KMS-11 (cell line): Measurements from ENCODE around the gene RSPRY1.

Experiments
- H2AFZ ChIP-seq: fragments of 200-600 bp; sonication (generic); 2 replicates; pipeline ENCODE4 v1.6.1; 2016; ENCODE audit warnings: antibody characterized with exemption, mixed run types, low read depth
- H3K27ac ChIP-seq: fragments of 200-600 bp; sonication (generic); 2 replicates; pipeline ENCODE4 v1.6.1; 2016; ENCODE audit warnings: mild to moderate bottlenecking, mixed run types
- H3K27me3 ChIP-seq: fragments of 200-600 bp; sonication (generic); 2 replicates; pipeline ENCODE4 v1.6.1; 2017; ENCODE audit warnings: mild to moderate bottlenecking, low read depth, mixed run types, moderate library complexity; ENCODE audit not compliant: insufficient read depth
- H3K36me3 ChIP-seq: fragments of 200-600 bp; sonication (generic); 2 replicates; pipeline ENCODE4 v1.6.1; 2017; ENCODE audit warnings: mild to moderate bottlenecking, mixed run types; ENCODE audit not compliant: insufficient read depth
- H3K4me1 ChIP-seq: fragments of 200-600 bp; sonication (generic); 2 replicates; pipeline ENCODE4 v1.6.1; 2016; ENCODE audit warnings: mild to moderate bottlenecking, low read depth, mixed run types; ENCODE audit not compliant: poor library complexity, severe bottlenecking
- H3K4me2 ChIP-seq: fragments of 200-600 bp; sonication (generic); 2 replicates; pipeline ENCODE4 v1.7.0; 2016; ENCODE audit warnings: mild to moderate bottlenecking, mixed run types
- H3K4me3 ChIP-seq: fragments of 200-600 bp; sonication (generic); IDR thresholded peaks from 2 replicates; pipeline ENCODE4 v1.6.1; 2017; ENCODE audit warnings: low read depth, low read length, mixed read lengths; ENCODE audit not compliant: insufficient read depth
- H3K79me2 ChIP-seq: fragments of 200-600 bp; sonication (generic); 2 replicates; pipeline ENCODE4 v1.6.1; 2016; ENCODE audit warnings: low read depth, mixed run types; ENCODE audit not compliant: insufficient read depth
- H3K9ac ChIP-seq: fragments of 200-600 bp; sonication (generic); 2 replicates; pipeline ENCODE4 v1.6.1; 2016; ENCODE audit warnings: mild to moderate bottlenecking, mixed run types
- H4K20me1 ChIP-seq: fragments of 200-600 bp; sonication (generic); 2 replicates; pipeline ENCODE4 v1.6.1; 2016; ENCODE audit warnings: mild to moderate bottlenecking, mixed run types; ENCODE audit not compliant: insufficient read depth
- TF ChIP-seq, protein P1 (sequence below): fragments of 200-600 bp; sonication (generic); conservative IDR thresholded peaks from 2 replicates; pipeline ENCODE4 v1.6.1; 2017; ENCODE audit warnings: low read depth, mild to moderate bottlenecking, antibody characterized with exemption, low read length, moderate library complexity, mixed read lengths

RSPRY1 gene

DNA sequence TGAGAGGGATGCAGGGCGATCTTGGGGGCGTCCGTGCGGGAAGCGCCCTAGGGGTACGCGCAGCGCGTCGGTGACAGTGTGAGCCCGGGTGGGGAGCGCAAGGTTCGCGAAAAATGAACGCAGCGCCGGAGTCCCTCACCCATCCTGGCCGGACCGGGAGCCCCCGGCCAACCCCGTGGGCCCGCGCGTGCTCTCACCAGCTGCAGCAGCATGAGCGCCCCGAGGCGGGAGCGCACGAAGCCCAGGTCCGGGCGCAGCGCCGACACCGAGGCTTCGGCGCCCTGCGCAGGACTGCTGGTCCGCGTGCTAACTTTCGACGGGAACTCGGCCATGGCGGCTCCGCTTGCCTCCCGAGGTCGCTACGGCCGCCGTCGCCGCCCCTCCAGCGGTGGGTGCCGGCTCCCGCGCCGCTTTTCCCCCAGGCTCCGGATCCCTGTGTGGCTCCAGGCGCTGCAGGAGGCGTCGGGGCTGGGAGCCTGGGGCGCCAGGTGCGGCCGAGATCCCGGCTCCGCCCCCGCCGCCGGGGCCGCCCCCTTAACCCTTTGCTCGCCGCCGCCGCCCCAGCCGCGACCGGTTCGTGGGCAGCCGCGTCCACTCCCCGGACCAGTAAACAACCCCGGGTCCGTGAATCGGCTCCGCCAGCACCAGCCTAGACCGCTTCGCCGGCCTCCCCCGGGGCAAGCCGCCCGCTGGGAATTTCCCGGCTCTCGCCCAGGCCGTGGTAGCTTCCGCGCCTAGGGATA lies 98.3 kb downstream of the RSPRY1 start, which contains the start of gene PLLP:
TSS of gene PLLP (minus strand) at position 464 of the 743 bp plus-strand sequence. CDS start at position 332, 132 bp downstream.
- peaks cover 6% of the 10 kb centered on the region; the same call in 1 of the 2 replicates for H3K27me3 ChIP-seq
- no peaks in the 10 kb centered on the region for H3K36me3 ChIP-seq
- no peaks in the 10 kb centered on the region for H4K20me1 ChIP-seq
- no peak within 1 kb of the TSS for H3K27ac ChIP-seq
- no peaks in the 10 kb centered on the region for H3K79me2 ChIP-seq
- H3K9ac ChIP-seq, result peak within 1 kb of the TSS; percentile 41; the same call in 1 of the 2 replicates
- H2AFZ ChIP-seq, result peak within 1 kb of the TSS; percentile 83
- H3K4me3 ChIP-seq, result no peak within 1 kb of the TSS
- peak within 1 kb of the TSS; percentile 54 for H3K4me2 ChIP-seq
- peaks cover 3% of the 10 kb centered on the region for H3K4me1 ChIP-seq
- TF ChIP-seq, protein P1, sequence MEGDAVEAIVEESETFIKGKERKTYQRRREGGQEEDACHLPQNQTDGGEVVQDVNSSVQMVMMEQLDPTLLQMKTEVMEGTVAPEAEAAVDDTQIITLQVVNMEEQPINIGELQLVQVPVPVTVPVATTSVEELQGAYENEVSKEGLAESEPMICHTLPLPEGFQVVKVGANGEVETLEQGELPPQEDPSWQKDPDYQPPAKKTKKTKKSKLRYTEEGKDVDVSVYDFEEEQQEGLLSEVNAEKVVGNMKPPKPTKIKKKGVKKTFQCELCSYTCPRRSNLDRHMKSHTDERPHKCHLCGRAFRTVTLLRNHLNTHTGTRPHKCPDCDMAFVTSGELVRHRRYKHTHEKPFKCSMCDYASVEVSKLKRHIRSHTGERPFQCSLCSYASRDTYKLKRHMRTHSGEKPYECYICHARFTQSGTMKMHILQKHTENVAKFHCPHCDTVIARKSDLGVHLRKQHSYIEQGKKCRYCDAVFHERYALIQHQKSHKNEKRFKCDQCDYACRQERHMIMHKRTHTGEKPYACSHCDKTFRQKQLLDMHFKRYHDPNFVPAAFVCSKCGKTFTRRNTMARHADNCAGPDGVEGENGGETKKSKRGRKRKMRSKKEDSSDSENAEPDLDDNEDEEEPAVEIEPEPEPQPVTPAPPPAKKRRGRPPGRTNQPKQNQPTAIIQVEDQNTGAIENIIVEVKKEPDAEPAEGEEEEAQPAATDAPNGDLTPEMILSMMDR, result no peak

DNA sequence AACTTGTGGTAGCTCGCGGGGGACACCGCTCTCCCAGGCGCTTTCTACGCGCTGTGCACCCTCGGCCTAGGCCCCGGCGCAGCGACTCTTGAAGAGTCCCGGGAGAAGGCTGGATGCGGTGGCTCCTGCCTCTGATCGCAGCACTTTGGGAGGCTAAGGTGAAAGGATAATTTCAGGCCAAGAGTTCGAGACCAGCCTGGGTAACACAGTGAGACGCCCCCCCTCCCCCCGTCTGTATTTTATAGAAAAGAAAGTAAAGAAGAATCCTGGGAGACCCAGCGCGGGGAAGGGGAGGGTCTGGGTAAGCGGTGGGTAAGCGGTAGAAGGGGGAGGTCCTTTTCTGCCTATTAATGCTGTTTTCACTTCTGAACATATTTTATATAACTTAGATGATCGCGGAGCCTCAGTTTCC lies 98.8 kb downstream of the RSPRY1 start:
- H3K9ac ChIP-seq, result peak overlapping the region; percentile 41; the same call in 1 of the 2 replicates
- H3K27ac ChIP-seq, result no peak overlapping the region
- TF ChIP-seq, protein P1, result no peak
- peak overlapping the region; percentile 54 for H3K4me2 ChIP-seq
- peaks cover 6% of the 10 kb centered on the region; the same call in 1 of the 2 replicates for H3K27me3 ChIP-seq
- peak overlapping the region; percentile 83 for H2AFZ ChIP-seq
- no peak overlapping the region for H3K4me3 ChIP-seq
- H3K36me3 ChIP-seq, result no peaks in the 10 kb centered on the region
- H3K79me2 ChIP-seq, result no peaks in the 10 kb centered on the region
- peaks cover 8% of the 10 kb centered on the region for H3K4me1 ChIP-seq
- H4K20me1 ChIP-seq, result no peaks in the 10 kb centered on the region

DNA sequence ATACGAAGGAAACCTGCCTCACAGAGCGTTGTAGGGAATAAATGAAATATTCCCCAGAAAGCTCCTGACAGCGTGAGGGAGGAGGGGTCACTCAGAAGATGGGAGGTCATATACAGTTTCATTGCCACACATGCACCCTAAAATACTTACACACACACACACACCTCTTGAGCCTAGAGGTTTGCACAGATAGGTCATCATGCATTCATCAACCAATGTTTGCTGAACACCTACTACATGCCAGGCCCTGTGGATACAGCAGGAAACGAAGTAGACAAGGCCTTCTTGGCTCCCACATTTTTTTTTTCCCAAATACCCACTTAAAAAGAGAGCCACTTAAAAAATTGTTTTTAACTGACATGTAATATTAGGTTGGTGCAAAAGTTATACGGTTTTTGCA lies 99.2 kb downstream of the RSPRY1 start:
- Histone ChIP-seq H3K4me3 (no peak overlapping the region), H3K4me2 (peak overlapping the region; percentile 54)
- TF ChIP-seq, protein P1, result no peak

DNA sequence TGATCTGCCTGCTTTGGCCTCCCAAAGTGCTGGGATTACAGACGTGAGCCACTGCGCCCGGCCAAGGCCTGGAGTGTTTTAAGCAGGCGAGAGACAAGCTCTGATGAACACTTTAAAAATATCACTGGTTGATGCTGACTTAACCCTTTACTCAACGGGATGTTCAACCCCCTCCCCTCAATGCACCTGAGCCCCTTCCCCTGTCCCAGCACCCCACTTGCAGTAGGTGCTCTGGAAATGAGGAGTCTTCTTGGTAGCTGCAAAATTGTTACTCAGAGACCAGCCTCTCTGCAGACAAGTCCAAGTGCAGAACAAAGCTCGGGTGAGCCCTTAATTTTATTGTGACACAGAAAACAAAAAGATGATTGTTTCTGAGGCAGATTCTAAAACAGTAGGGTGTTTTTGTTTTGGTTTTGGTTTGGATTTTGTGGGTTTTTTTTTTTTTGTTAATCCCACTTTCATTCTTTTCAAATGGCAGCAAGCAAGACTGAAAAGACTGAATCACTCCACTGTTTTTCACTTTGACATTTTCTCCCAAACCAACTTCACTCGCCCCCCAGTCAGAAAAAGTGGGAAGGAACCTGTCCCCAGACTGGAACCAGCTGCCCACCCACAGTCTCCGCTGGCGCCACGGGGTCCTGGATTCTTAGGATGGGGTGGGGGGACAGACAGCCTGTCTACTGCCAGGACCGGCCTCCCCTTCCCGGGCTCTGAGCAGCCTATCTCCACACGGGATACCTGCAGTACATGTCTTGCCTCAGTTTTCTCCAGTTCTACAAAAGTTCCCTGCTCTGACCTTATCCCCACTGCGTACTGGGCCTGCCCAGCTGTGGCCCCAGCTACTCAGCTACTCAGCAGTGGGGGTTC lies 103.5 kb downstream of the RSPRY1 start:
- TF ChIP-seq, protein P1, result no peak
- no peak overlapping the region for H3K4me3 ChIP-seq
- H3K4me2 ChIP-seq, result peak overlapping the region; percentile 9; the same call in 1 of the 2 replicates
- H3K36me3 ChIP-seq, result no peaks in the 10 kb centered on the region
- no peaks in the 10 kb centered on the region for H4K20me1 ChIP-seq
- H3K27me3 ChIP-seq, result no peaks in the 10 kb centered on the region
- H2AFZ ChIP-seq, result no peak overlapping the region
- no peak overlapping the region for H3K27ac ChIP-seq
- peaks cover 14% of the 10 kb centered on the region for H3K4me1 ChIP-seq
- H3K9ac ChIP-seq, result no peak overlapping the region; the same call in 1 of the 2 replicates
- no peaks in the 10 kb centered on the region for H3K79me2 ChIP-seq

More for the DNA sequence above, 99.2 kb downstream of the RSPRY1 start:
- peaks cover 6% of the 10 kb centered on the region; the same call in 1 of the 2 replicates for H3K27me3 ChIP-seq
- no peak overlapping the region for H3K9ac ChIP-seq
- H2AFZ ChIP-seq, result no peak overlapping the region
- H3K4me1 ChIP-seq, result peaks cover 12% of the 10 kb centered on the region
- H4K20me1 ChIP-seq, result no peaks in the 10 kb centered on the region
- H3K79me2 ChIP-seq, result no peaks in the 10 kb centered on the region
- no peak overlapping the region for H3K27ac ChIP-seq
- no peaks in the 10 kb centered on the region for H3K36me3 ChIP-seq
